GM21717 (cell line): Measurements from ENCODE around the gene MRPS18A.
A peak's percentile ranks its signal among the peaks of the same experiment; 100 is the strongest.

Experiments
- ATAC-seq: cut with Tn5 transposase; IDR thresholded peaks from one replicate; pipeline ENCODE4 v1.9.1; 2021; ENCODE audit warnings: mild to moderate bottlenecking, moderate library complexity; ENCODE audit not compliant: unreplicated experiment

The MRPS18A gene

GRCh38 chr6:43687437-43688347, at the start of gene MRPS18A:
MRPS18A (minus strand) TSS chr6:43687791; CDS start chr6:43687779, 12 bp downstream.
- ATAC-seq: peak; percentile 81

GRCh38 chr6:43736844-43737243, 49.3 kb upstream of the MRPS18A start:
- ATAC-seq: no peak

- ATAC-seq: no peak
Measured at GRCh38 chr6:43736211-43736786, 48.7 kb upstream of the MRPS18A start.

GRCh38 chr6:43735642-43736199, 48.1 kb upstream of the MRPS18A start:
- ATAC-seq: no peak

GRCh38 chr6:43734294-43734665, 46.7 kb upstream of the MRPS18A start:
- ATAC-seq: no peak

- ATAC-seq: no peak
Measured at GRCh38 chr6:43733471-43734293, 46.1 kb upstream of the MRPS18A start.

- ATAC-seq: no peak
Measured at GRCh38 chr6:43730634-43731033, 43.0 kb upstream of the MRPS18A start.

- no peak for ATAC-seq
Measured at GRCh38 chr6:43729537-43729936, 41.9 kb upstream of the MRPS18A start.

- no peak for ATAC-seq
Measured at GRCh38 chr6:43728586-43728985, 41.0 kb upstream of the MRPS18A start.

- ATAC-seq: no peak
Measured at GRCh38 chr6:43727634-43728033, 40.0 kb upstream of the MRPS18A start.

GRCh38 chr6:43725643-43726580, 38.3 kb upstream of the MRPS18A start:
- no peak for ATAC-seq

- peak; percentile 65 for ATAC-seq
Measured at GRCh38 chr6:43724914-43725642, 37.5 kb upstream of the MRPS18A start.

GRCh38 chr6:43724354-43724753, 36.8 kb upstream of the MRPS18A start:
- no peak for ATAC-seq

GRCh38 chr6:43723737-43724295, 36.2 kb upstream of the MRPS18A start:
- peak; percentile 50 for ATAC-seq

GRCh38 chr6:43722920-43723545, 35.4 kb upstream of the MRPS18A start:
- no peak for ATAC-seq

GRCh38 chr6:43720999-43721398, 33.4 kb upstream of the MRPS18A start:
- no peak for ATAC-seq

GRCh38 chr6:43719511-43719910, 31.9 kb upstream of the MRPS18A start:
- ATAC-seq: no peak

- ATAC-seq: no peak
Measured at GRCh38 chr6:43718387-43719105, 31.0 kb upstream of the MRPS18A start.
